SH-SY5Y (cell line): ENCODE measurements around the gene ADTRP.

ENCODE experiments used
- GATA2 ChIP-seq: IDR thresholded peaks from 2 replicates; pipeline ENCODE4 v1.6.1; 2011; ENCODE audit warnings: mild to moderate bottlenecking, low read depth, low read length
- GATA3 ChIP-seq: IDR thresholded peaks from 2 replicates; pipeline ENCODE4 v1.6.1; 2011; ENCODE audit warnings: low read depth, mild to moderate bottlenecking, low read length, moderate library complexity

- no peak for TF ChIP-seq GATA2
- TF ChIP-seq GATA3 = no peak
Observed at GRCh38 chr6:11703725-11704124, 74.9 kb downstream of the ADTRP start.
